ENCODE data around the gene FBXO3.

- TF ChIP-seq TAF1 (IDR thresholded peaks at IDR 0.05; ENCODE audit: borderline replicate concordance, insufficient read depth, low read length), result no peak
- no peak for TF ChIP-seq POLR2AphosphoS5 (IDR thresholded peaks at IDR 0.05; ENCODE audit: low read depth, low read length)
These were observed 11.3 kb upstream of the FBXO3 start for GRCh38 chr11:33785609-33786008.
